HG03196 (cell line): ENCODE measurements around the gene SPACA6.
"Not testable (repeated sequence)": the region's sequence is repeated elsewhere in the genome, so short reads cannot be mapped to it uniquely, and the experiment has no call there.

Source experiments
- ATAC-seq: cut with Tn5 transposase; IDR thresholded peaks from one replicate; pipeline ENCODE4 v1.9.1; 2021; ENCODE audit not compliant: unreplicated experiment

Gene SPACA6

DNA sequence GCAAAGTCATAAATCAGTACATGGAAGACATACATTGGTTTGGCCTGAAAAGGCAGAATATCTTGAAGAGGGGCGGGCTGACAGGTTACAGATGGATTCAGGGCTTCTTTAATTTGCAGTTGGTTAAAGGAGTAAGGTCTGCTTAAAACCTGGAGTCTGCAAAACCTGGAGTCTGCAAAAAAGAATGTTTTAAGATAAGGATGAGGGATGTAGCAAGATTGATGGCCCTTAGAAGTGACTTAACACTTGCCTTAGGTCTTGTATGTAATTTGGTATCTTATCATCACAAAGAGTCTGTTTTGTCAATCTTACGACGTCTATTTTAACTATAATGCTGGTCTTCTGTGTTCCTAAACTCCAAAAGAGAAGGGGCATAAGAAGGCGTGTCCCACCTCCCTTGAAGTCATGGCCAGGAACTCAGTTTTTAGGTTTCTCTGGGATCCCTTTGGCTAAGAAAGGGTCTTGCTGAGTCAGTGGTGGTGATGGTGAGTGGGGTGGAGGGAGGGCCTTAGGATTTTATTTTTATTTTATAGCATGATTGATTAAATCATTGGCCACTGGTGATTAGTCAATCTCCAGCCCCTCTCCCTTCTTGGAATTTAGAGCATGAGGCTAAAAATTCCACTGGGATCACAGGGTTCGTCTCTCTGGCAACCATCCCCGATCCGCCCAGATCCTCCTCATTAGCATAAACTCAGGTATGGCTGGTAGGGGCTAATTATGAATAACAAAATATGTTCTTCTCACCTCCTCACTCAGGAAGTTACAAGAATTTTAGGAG is 40.8 kb downstream of the SPACA6 start:
- ATAC-seq: no peak

DNA sequence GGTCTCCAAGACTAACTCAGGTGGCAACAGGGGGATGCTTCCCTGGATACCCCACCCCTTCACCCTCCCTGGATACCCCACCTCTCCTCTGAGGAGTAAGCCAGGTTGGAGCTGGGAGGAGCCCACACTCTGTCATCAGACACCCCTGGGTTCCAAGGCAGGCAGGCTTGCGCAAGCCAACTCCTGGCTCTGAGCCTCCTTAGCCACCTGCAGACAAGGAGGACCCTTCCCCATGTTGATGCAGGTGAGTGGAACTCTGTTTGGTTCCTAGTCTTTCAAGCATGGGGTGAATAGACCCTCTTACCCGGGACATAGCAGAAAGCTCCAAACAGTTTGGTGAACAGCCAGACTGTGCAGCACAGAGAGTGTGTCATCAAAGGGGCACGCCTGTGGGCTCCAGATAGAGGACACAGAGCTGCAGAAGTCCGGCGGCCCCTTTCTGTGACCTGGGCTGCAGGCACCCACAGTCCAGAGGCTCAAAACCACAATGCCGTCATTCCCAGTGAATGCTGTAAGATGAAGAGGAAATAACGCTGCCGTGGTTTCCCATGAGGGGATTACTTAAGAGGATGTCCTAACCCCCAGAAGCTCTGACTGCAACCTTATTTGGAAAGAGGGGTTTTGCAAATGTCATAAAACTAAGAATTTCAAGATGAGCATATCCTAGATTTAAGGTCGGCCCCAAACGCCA is 42.8 kb downstream of the SPACA6 start:
- ATAC-seq: no peak

DNA sequence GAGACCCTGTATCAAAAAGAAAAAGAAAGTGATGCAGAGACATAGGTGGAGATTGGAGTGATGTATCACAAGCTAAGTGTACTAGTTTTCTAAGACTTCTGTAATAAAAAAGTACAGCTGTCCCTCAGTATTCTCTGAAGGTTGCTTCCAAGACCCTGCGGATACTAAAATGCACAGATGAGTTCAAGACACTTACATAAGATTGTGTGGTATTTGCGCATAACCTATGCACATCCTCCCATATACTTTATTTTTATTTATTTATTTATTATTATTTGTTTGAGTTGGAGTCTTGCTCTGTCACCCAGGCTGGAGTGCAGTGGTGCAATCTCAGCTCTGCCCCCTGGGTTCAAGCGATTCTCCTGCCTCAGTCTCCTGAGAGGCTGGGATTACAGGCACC is 44.3 kb downstream of the SPACA6 start:
- ATAC-seq: no peak

DNA sequence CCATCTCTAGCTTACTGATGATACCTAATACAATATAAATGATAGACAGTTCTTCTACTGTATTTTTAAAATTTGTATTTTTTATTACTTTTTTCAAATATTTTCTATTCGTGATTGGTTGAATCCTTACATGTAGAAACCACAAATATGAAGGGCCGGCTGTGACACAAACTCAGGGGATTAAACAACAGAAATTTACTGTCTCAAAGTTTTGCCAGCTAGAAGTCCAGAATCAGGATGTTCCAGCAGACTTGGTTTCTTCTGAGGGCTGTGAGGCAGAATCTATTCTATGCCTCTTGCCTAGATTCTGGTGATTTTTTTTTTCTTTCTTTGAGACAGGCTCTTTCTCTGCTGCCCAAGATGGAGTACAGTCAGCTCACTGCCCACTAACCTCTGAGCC is 44.8 kb downstream of the SPACA6 start:
- ATAC-seq: no peak

DNA sequence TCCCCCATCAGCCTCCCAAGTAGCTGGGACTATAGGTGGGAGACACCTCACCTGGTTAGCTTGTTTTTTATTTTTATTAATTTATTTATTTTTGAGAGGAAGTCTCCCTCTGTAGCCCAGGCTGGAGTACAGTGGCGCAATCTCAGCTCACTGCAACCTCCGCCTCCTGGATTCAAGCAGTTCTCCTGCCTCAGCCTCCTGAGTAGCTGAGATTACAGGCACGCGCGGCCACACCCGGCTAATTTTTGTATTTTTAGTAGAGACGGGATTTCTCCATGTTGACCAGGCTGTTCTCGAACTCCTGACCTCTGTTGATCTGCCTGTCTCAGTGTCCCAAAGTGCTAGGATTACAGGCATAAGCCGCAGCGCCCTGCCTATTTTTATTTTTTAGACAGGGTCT is 45.4 kb downstream of the SPACA6 start:
- ATAC-seq: not testable (repeated sequence)

DNA sequence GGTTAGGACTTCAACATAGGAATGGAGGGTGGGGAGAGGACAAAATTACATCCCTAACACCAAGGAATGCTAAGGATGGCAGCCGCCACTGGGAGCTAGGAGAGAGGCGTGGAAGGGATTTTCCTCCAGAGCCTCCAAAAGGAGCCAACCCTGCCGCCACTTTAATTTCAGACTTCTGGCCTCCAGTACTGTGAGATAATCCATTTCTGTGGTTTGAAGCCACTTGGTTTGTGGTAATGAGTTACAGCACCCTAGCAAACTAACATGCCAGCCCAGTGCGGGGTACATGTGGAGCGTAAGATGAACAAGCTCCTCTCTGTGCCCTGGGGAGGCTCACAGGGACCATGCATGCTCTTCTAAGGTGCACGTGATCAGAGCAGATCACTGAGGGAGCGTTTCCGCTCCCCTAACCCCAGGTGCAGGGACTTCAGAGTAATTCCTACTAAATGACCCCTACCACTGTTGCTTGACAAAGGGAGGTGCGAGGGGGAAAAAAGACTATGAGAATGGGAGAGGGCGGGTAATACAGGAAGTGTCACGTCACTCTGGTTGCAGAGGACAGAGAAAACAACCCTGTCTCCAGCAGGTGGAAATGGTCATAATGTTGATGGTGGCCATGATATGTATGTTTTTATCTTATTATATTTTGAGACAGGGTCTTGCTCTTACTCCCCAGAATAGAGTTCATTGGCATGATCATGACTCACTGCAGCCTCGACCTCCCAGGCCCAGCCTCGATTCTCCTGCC is 46.5 kb downstream of the SPACA6 start:
- no peak for ATAC-seq

DNA sequence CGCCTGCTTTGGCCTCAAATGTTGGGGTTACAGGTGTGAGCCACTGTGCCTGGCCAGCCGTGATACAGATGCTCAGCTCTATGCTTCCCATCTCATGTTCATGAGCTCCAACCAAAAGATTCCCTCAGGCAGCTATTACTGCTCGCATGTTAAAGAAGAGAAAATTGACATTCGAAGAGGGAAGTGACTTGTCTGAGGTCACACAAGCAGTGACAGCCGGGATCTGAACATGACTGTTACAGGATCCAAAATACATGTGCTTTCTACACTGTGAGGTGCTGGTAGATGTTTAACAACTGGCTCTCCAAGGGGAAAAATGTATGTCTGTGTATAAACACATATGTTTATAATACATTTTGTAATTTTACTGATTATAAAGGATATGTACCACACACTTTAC is 47.2 kb downstream of the SPACA6 start:
- no peak for ATAC-seq

DNA sequence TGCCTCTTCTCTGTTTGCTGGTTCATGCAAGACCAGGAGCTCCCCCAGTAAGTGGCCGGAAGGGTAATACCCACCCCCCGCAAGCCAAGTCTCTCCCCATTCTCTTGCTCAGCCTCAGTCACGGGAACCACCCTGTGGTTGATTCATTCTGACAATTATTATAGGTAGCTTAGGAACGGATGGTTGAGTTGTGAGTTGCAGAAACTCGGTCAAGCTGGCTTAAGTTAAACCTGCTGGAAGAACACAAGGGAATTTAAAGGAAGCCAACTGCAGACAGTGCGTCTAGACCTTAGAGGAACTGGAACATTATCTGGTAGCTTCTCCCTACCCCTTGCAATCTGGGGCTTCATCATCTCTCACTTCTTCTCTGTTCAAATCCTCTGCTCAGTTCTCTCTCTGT is 49.7 kb downstream of the SPACA6 start:
- no peak for ATAC-seq

DNA sequence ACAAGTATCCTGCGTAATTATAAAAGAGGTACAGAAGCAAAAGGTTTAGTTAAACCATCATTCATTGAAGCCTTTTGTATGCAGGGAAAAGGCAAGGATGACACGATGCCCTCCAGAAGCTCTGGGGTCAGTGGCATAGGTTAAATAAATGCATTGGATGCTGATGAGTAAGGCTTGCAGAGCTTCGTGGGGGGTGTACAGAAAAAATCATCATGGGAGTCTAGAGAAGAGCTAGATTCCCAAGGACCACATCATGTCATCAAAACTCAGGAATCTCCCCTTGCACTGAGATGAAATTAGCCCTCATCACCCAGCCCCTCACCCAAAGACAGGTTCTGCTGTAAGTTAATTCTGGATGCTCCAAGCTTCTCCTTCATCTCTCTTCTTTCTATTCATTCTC is 50.3 kb downstream of the SPACA6 start:
- ATAC-seq: no peak

DNA sequence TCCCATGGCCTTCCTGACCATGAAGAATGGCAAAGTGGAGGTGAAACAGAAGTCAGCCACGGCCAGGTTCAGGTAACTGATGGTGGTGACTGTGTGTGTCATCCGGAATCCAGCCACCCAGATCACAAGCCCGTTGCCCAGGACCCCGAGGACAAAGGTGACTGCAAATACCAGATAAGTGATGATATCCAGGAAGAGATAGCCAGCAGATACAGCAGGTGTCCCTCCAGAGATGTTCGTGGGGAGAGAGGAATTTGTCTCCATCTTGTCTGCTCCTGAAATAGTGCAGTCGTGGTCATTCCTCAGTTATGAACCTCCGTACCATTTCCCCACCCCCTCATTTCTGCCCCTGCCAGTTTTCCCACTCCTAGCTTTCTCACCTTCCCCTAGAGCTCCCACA is 53.6 kb downstream of the SPACA6 start:
- ATAC-seq: no peak

DNA sequence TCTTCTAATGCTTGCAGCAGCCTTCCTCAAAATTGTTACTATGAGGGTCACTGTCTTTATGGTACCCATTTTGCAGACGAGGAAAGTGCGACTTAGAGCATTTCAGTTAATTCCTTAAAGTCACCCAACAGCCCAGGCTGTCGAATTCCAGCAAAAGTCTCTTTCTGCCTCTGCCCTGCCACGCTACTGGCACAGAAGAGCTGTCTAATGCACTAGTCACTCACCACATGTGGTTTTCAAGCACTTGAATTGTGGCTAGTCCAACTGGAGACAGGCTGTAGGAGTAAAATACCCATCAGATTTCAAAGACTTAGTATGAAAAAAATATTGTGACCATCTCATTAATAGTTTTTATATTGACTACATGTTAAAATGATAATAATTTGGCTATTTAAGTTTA is 56.8 kb downstream of the SPACA6 start:
- ATAC-seq: no peak

DNA sequence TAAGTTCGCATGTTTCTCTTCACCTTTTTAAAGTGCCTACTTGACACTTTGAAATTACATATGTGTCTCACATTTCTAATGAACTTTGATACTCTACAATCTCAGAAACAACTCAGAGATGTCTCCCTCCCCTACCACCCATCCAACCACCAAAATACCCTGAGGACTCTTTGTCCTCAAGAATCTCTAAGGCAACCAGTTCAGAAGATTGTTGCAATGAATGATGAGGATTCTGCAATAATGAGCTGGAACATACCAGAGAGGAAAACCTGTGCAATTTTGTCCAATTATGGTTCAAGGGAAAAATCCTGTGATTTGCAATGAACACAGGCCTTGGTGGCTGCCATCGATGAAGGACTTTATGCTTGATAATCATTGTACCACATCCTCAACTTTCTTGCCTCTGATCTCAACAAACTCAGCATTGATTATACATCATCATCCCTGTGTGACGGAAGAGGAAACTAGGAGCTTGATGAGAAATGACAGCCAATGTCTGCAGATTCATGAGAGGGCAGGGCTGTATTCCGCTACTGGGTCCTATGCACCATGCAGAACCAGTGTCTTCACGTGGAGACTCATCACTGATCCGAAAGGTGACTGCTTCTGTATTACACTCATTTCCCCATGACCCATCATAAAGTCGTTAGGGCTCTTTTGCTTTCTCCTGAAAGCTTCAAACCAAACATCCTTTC is 57.4 kb downstream of the SPACA6 start:
- ATAC-seq: no peak

DNA sequence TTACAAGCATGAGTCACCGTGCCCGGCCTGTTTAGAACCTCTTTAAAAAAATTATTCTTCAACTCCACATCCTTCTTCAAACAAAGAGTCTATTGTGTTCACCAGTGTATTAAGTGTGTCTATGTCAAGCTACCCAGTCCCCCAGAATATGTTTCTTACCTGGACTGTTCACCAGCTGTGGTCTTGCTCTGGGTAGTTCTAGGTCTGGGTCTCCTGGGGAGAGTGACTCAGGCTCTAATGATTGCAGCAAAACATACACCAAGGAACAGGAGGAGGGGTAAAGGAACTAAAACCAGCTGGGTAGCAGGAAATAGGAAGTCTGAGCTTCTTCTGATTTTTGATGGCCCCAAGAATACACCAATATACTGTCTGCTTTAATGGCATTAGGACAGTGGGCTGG is 58.5 kb downstream of the SPACA6 start, which contains the start of gene FPR1:
FPR1 (minus strand) TSS at position 224 of the 400 bp plus-strand sequence. CDS start 4,884 bp downstream, outside the sequence.
- no peak for ATAC-seq

DNA sequence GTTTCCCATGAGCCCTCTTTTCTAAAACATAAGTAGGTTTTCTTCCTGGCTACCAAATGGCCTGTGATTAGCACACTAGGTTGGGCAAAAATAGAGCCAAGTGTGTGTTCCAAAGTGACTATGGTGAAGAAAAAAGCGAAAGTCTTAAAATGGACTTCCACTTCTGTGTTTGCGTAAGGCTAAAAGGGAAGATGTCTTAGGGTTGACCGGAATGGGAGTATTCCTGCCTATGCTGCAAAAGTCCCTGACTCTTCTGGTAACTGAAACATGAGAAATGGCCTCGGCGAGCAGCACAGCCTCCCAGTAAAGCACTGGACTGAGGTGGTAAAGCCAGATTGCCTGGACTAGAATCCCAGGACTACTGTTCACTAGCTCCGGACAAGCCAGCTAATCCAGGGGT is 61.0 kb downstream of the SPACA6 start:
- no peak for ATAC-seq

DNA sequence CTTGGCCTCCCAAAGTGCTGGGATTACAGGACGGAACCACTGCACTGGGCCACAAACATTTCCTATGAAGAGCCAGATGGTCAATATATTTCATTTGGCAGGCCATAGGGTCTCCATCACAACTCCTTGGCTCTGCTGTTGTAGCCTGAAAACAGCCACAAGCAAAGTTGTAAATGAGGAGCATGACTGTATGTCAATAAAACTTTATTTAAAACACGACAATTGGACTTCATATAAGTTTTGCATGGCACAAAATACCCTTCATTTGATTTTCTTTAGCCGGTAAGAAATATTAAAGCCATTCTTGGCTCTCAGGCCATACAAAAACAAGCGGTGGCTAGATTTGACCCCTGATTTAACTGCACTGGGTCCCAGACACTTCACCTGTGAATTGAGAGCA is 61.6 kb downstream of the SPACA6 start:
- ATAC-seq: no peak
